Aorta (tissue), 5 donors: ENCODE results near the gene PTCRA. TPM values are rescaled to one million over a fixed set of nuclear protein-coding genes. Genes with fewer than 3 reads are reported as not detected.

Source experiments
- ATAC-seq: fragments of 200-7000 bp; cut with Tn5 transposase; one replicate; pipeline ENCODE4 v1.9.1; 2022; ENCODE audit warnings: moderate library complexity; ENCODE audit not compliant: low FRiP score
- DNase-seq, 2 donors: peaks; one replicate each; pipeline ENCODE4 v3.0.0-alpha.2; 2020
- H3K27ac ChIP-seq, 2 donors: one replicate each; pipeline ENCODE4 v1.5.1; 2013; ENCODE audit warnings: low read length in 2 of 2, mild to moderate bottlenecking in 2 of 2, moderate library complexity in 2 of 2, control low read depth in 1 of 2, inconsistent platforms in 1 of 2, low read depth in 1 of 2
- H3K27me3 ChIP-seq, 2 donors: one replicate each; pipeline ENCODE4 v1.6.1; 2013; ENCODE audit warnings: control low read depth in 1 of 2, low read length in 1 of 2, mild to moderate bottlenecking in 1 of 2, moderate library complexity in 1 of 2; ENCODE audit not compliant: insufficient read depth in 2 of 2, control insufficient read depth in 1 of 2
- H3K36me3 ChIP-seq, 2 donors: one replicate each; pipeline ENCODE4 v1.6.1; 2013; ENCODE audit warnings: control low read depth in 1 of 2, low read length in 1 of 2, mild to moderate bottlenecking in 1 of 2; ENCODE audit not compliant: insufficient read depth in 2 of 2, control insufficient read depth in 1 of 2
- H3K4me1 ChIP-seq, 2 donors: one replicate each; pipeline ENCODE4 v1.6.1; 2013; ENCODE audit warnings: low read length in 2 of 2, control low read depth in 1 of 2, mild to moderate bottlenecking in 1 of 2, moderate library complexity in 1 of 2; ENCODE audit not compliant: insufficient read depth in 2 of 2, control insufficient read depth in 1 of 2
- H3K4me3 ChIP-seq, 2 donors: one replicate each; pipeline ENCODE4 v1.5.1; 2013; ENCODE audit warnings: low read length in 2 of 2, control low read depth in 1 of 2, mild to moderate bottlenecking in 1 of 2
- H3K9me3 ChIP-seq: one replicate; pipeline ENCODE4 v1.6.1; 2013; ENCODE audit warnings: mild to moderate bottlenecking, low read length; ENCODE audit not compliant: control insufficient read depth
- WGBS, 2 donors: extraction: QIAGEN DNeasy Blood & Tissue Kit; methylation state at CpG; one replicate each; pipeline ENCODE4 v1.1.7; 2013; 5-methylcytosine and 5-hydroxymethylcytosine counted together
- intact Hi-C, 2 donors: fragments of 100-400 bp; cut with DNase I; formaldehyde crosslinking; loops; one replicate each; pipeline versions ENCODE4 v1.14.2 to v1.15.0; 2022
- polyA plus RNA-seq, 2 donors: library from polyadenylated mRNA; stranded (reverse); fragments of 200-250 nt; gene quantifications; one replicate each; pipeline ENCODE4 v1.2.3, GENCODE V29; 2013
- total RNA-seq, 2 donors: library from RNA; stranded (reverse); fragmentation: NEBNext Ultra II Directional; extraction: Animal tissue kit (Norgen Biotek cat#: 25700); gene quantifications; one replicate each; pipeline ENCODE4 v1.2.1, GENCODE V29; 2021
- donor health status: healthy with polysubstance abuse.
- donor health status: Bipolar disorder and iron deficiency.
- donor health status: DM: no; HTN: no; CAD: no.
- donor health status: DM: no; HTN: no; CAD: no.
- donor health status: DM: yes; HTN: yes; CAD: no.

Gene PTCRA
- total and polyA plus RNA-seq, 4 donors = not detected

GRCh38 chr6:42969934-42970333 is 54.1 kb downstream of the PTCRA start:
- intact Hi-C loops = no loop called here
- Histone ChIP-seq H3K4me3 (no peak overlapping the region), H3K27me3 (no peaks in the 10 kb centered on the region), H3K27ac (no peak overlapping the region), H3K36me3 (peaks cover 0 to 10% of the 10 kb centered on the region in 2 donors), H3K4me1 (no peaks in the 10 kb centered on the region), H3K9me3 (no peaks in the 10 kb centered on the region)
- no peak for DNase-seq
- no peak for ATAC-seq
- 91 to 96% methylated on average over 4 of the region's 4 CpGs for WGBS, 2 donors

DNA sequence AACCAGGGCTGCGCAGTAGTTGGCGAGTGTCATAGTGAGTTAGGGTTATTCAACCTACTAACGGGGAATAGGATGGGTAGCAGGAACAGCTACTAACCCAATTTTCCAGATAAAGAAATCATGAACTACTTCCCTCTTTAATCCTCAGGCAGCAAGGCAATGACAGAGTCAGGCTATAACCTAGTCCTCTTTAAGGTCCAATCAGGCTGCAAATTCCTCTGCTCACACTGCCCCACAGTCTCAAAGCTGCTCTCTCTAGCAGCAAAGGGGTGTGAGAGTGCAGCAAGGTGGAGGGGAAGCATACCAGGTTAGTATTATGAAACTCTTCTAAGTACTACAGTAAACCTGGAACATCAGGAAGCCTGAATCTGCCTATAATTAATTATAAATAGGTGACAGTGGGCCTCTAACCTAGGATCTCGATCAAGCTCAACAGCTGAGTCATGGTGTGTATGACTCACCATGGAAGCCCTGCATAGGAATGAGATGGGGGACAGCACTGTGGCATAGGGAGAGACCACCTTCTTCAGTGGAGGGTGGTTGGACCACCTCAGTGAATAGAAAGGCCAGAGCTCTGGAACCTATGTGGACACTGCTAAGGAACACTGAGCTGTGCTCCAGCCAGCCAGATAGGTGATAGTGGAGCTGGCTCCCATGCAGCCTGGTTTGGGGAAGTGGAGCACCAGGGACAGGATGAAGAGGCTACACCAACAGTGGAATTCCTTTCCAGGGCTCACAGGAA is 55.2 kb downstream of the PTCRA start:
- WGBS, 2 donors = 62 to 78% methylated on average over 4 of the region's 4 CpGs
- intact Hi-C loops = no loop called here
- no peak for DNase-seq

DNA sequence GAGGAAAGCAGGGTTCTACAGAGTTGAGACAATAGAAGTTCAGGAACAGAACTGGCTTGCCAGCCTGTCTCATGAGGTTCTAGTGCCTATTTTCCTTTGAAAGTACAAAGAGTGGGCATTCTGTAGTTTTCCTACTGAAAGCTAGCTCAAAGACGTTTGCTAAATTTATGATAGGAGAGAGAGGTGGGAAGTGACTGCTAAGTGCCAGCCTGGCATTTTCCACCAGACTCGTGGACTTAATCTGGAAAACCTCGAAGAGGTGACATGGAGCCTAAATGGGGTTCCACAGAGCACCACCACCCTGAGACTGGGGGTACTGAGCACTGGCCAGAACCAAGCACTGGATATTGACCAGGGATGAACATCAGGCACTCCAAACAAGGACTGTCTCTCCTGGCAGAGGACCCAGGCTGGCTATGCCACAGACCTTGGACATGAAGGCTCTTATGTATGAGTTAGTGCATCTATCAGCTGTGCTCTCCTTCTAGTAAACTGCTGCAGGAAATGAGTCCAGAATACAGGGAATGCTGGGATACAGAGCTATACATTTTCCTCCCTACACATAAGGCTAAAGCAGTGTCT is 56.0 kb downstream of the PTCRA start:
- H3K4me1 ChIP-seq = no peaks in the 10 kb centered on the region
- no peaks in the 10 kb centered on the region for H3K27me3 ChIP-seq
- H3K4me3 ChIP-seq = no peak overlapping the region
- H3K36me3 ChIP-seq = peaks cover 0 to 3% of the 10 kb centered on the region in 2 donors
- WGBS, 2 donors = 69 to 74% methylated on average over 3 of the region's 3 CpGs
- intact Hi-C loops = no loop called here
- ATAC-seq = no peak
- DNase-seq = no peak
- no peak overlapping the region for H3K27ac ChIP-seq
- no peaks in the 10 kb centered on the region for H3K9me3 ChIP-seq

More for the DNA sequence above, 55.2 kb downstream of the PTCRA start:
- Histone ChIP-seq H3K27me3 (no peaks in the 10 kb centered on the region), H3K27ac (no peak overlapping the region), H3K9me3 (no peaks in the 10 kb centered on the region), H3K4me3 (no peak overlapping the region), H3K4me1 (no peaks in the 10 kb centered on the region), H3K36me3 (peaks cover 0 to 5% of the 10 kb centered on the region in 2 donors)
- no peak for ATAC-seq

GRCh38 chr6:42973926-42974325 is 58.1 kb downstream of the PTCRA start:
- intact Hi-C loops = no loop called here
- Histone ChIP-seq H3K27ac (no peak overlapping the region), H3K27me3 (no peaks in the 10 kb centered on the region), H3K36me3 (no peaks in the 10 kb centered on the region), H3K4me1 (no peaks in the 10 kb centered on the region), H3K9me3 (no peaks in the 10 kb centered on the region), H3K4me3 (no peak overlapping the region)
- DNase-seq (no peak), ATAC-seq (no peak)
- WGBS, 2 donors = 89 to 91% methylated on average over 3 of the region's 3 CpGs

DNA sequence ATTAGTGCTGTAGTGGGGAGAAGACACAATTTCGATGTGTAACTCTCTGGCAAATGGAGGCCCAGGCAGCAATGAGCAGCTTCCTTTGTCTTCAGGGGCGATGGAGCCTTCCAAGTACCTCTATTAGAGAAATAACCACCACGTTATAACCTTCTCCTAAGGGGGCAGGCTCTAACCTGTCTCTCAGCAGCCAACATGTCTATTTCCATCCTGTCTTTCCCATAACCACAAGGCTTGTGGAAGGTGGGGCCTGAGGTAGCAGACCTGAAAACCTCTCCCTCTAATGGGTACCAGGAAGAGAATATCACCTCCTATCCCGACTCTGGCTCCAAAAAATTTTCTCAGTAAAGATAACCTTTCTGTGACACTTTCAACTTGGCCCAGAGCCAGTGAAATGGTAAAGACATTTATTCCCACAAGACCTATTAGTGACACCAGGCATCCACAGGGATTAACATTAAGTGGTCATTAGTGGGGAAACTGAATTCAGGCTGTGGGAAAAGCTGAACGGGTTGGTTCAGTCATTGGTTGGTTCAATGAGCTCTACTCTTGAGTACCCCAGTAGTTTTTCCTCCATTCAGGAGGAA is 59.2 kb downstream of the PTCRA start:
- DNase-seq (no peak), ATAC-seq (no peak)
- 81 to 82% methylated on average over 5 of the region's 5 CpGs for WGBS, 2 donors
- no peaks in the 10 kb centered on the region for H3K36me3 ChIP-seq
- intact Hi-C loops = loop anchor here in 1 of 2 donors (5.0 kb wide), 2 partner anchors 37 to 43 kb away; partner anchors contain the start of genes KLHDC3 and MEA1
- no peaks in the 10 kb centered on the region for H3K27me3 ChIP-seq
- no peaks in the 10 kb centered on the region for H3K9me3 ChIP-seq
- no peaks in the 10 kb centered on the region for H3K4me1 ChIP-seq
- H3K4me3 ChIP-seq = no peak overlapping the region
- H3K27ac ChIP-seq = no peak overlapping the region

Other genes with a start within 250 kb of the PTCRA start
- gene PRPH2, start 193.5 kb upstream of the PTCRA start, total RNA-seq = 1 to 10 TPM; 1.4 to 2.8 TPM
- gene PRPH2, start 193.5 kb upstream of the PTCRA start, polyA plus RNA-seq = under 1 TPM in 1 of 2 donors, not detected in 1; 0.72 TPM
- gene TBCC, start 169.9 kb upstream of the PTCRA start, total RNA-seq = 10 to 100 TPM; 16.1 to 16.8 TPM
- gene TBCC, start 169.9 kb upstream of the PTCRA start, polyA plus RNA-seq = 10 to 100 TPM; 14.4 to 33.1 TPM
- gene BICRAL, start 134.0 kb upstream of the PTCRA start, total RNA-seq = 10 to 100 TPM; 17.2 to 21.1 TPM
- 1 to 10 TPM; 4.8 to 5.8 TPM for gene BICRAL, start 134.0 kb upstream of the PTCRA start, polyA plus RNA-seq
- gene RPL7L1, start 36.4 kb upstream of the PTCRA start, total RNA-seq = 10 to 100 TPM; 57.8 to 59.0 TPM
- gene RPL7L1, start 36.4 kb upstream of the PTCRA start, polyA plus RNA-seq = 10 to 100 TPM; 41.9 to 54.5 TPM
- gene CNPY3, start 13.4 kb downstream of the PTCRA start, total RNA-seq = 10 to 100 TPM; 28.8 to 50.1 TPM
- 10 to 100 TPM; 28.3 to 36.1 TPM for gene CNPY3, start 13.4 kb downstream of the PTCRA start, polyA plus RNA-seq
- 1 to 10 TPM in 1 of 2 donors, under 1 TPM in 1; 0.88 to 1.2 TPM for gene GNMT, start 44.7 kb downstream of the PTCRA start, total RNA-seq
- 1 to 10 TPM in 1 of 2 donors, not detected in 1; 1.2 TPM for gene GNMT, start 44.7 kb downstream of the PTCRA start, polyA plus RNA-seq
- gene PEX6, start 63.1 kb downstream of the PTCRA start, total RNA-seq = 10 to 100 TPM; 11.7 to 16.1 TPM
- 10 to 100 TPM; 13.8 to 22.0 TPM for gene PEX6, start 63.1 kb downstream of the PTCRA start, polyA plus RNA-seq
- gene PPP2R5D, start 68.5 kb downstream of the PTCRA start, total RNA-seq = 10 to 100 TPM; 22.9 to 31.7 TPM
- 10 to 100 TPM; 20.3 to 31.5 TPM for gene PPP2R5D, start 68.5 kb downstream of the PTCRA start, polyA plus RNA-seq
- gene MEA1, start 97.9 kb downstream of the PTCRA start, total RNA-seq = 10 to 100 TPM; 44.5 to 44.6 TPM
- gene MEA1, start 97.9 kb downstream of the PTCRA start, polyA plus RNA-seq = 100 to 1,000 TPM in 1 of 2 donors, 10 to 100 TPM in 1; 93.5 to 110 TPM
- gene KLHDC3, start 98.2 kb downstream of the PTCRA start, total RNA-seq = 10 to 100 TPM; 55.7 to 61.7 TPM
- 10 to 100 TPM; 74.6 to 95.9 TPM for gene KLHDC3, start 98.2 kb downstream of the PTCRA start, polyA plus RNA-seq
- 10 to 100 TPM; 36.7 to 41.1 TPM for gene RRP36, start 105.6 kb downstream of the PTCRA start, total RNA-seq
- 10 to 100 TPM; 29.6 to 40.5 TPM for gene RRP36, start 105.6 kb downstream of the PTCRA start, polyA plus RNA-seq
- gene CUL7, start 137.8 kb downstream of the PTCRA start, total RNA-seq = 10 to 100 TPM; 11.0 to 17.5 TPM
- 10 to 100 TPM in 1 of 2 donors, 1 to 10 TPM in 1; 3.3 to 14.9 TPM for gene CUL7, start 137.8 kb downstream of the PTCRA start, polyA plus RNA-seq
- 10 to 100 TPM; 30.4 to 33.6 TPM for gene MRPL2, start 143.4 kb downstream of the PTCRA start, total RNA-seq
- gene MRPL2, start 143.4 kb downstream of the PTCRA start, polyA plus RNA-seq = 10 to 100 TPM; 29.3 to 55.2 TPM
- gene KLC4, start 143.6 kb downstream of the PTCRA start, total RNA-seq = 10 to 100 TPM; 20.1 to 35.0 TPM
- 10 to 100 TPM; 34.6 to 54.9 TPM for gene KLC4, start 143.6 kb downstream of the PTCRA start, polyA plus RNA-seq
- gene PTK7, start 160.3 kb downstream of the PTCRA start, total RNA-seq = 1 to 10 TPM; 3.6 to 9.6 TPM
- gene PTK7, start 160.3 kb downstream of the PTCRA start, polyA plus RNA-seq = 1 to 10 TPM in 1 of 2 donors, under 1 TPM in 1; 0.13 to 6.4 TPM